Chondrocyte (in vitro differentiated cells): ENCODE measurements around the gene GPC6. TPM values are rescaled to one million over a fixed set of nuclear protein-coding genes. Genes with fewer than 3 reads are reported as not detected.

Experiments used
- DNase-seq: peaks from one replicate; pipeline ENCODE4 v3.0.0; 2021; ENCODE audit warnings: mixed read lengths, low spot score
- H3K27ac Mint-ChIP-seq: one replicate; pipeline ENCODE4 v1.8.0; 2021; ENCODE audit warnings: mild to moderate bottlenecking, moderate library complexity, mixed read lengths; ENCODE audit not compliant: unreplicated experiment
- H3K27me3 Mint-ChIP-seq: 2 replicates; pipeline ENCODE4 v1.8.0; 2021; ENCODE audit warnings: low read depth, mixed read lengths
- H3K36me3 Mint-ChIP-seq: 2 replicates; pipeline ENCODE4 v1.8.0; 2021; ENCODE audit warnings: low read depth, mixed read lengths
- H3K4me1 Mint-ChIP-seq: 2 replicates; pipeline ENCODE4 v1.8.0; 2021; ENCODE audit warnings: low read depth, mild to moderate bottlenecking, mixed read lengths
- H3K4me3 Mint-ChIP-seq: one replicate; pipeline ENCODE4 v1.8.0; 2021; ENCODE audit warnings: mild to moderate bottlenecking, moderate library complexity, mixed read lengths; ENCODE audit not compliant: unreplicated experiment
- H3K9me3 Mint-ChIP-seq: 2 replicates; pipeline ENCODE4 v1.8.0; 2021; ENCODE audit warnings: low read depth, mixed read lengths
- CTCF ChIP-seq: fragments of 200-600 bp; sonication (generic); IDR thresholded peaks from 2 replicates; pipeline ENCODE4 v1.5.0; 2021; ENCODE audit warnings: antibody characterized with exemption, mild to moderate bottlenecking, moderate library complexity
- total RNA-seq: library from RNA; stranded (reverse); gene quantifications from 3 replicates; pipeline ENCODE4 v1.2.1, GENCODE V29; 2021

The GPC6 gene
- total RNA-seq, 1 donor from 2014 or later = 76.1 TPM

- Mint-ChIP-seq H3K9me3 (peaks cover 12% of the 10 kb centered on the region), H3K27ac (peak overlapping the region; percentile 65), H3K4me3 (no peak overlapping the region), H3K27me3 (no peaks in the 10 kb centered on the region), H3K4me1 (peaks cover 71% of the 10 kb centered on the region), H3K36me3 (peaks cover 2% of the 10 kb centered on the region)
- no peak for DNase-seq
- no peak for TF ChIP-seq CTCF
These were observed 1005.7 kb downstream of the GPC6 start for GRCh38 chr13:94232161-94232950.

GRCh38 chr13:94232956-94233355 is 1006.3 kb downstream of the GPC6 start:
- Mint-ChIP-seq H3K27ac (peak overlapping the region; percentile 92), H3K9me3 (peaks cover 12% of the 10 kb centered on the region), H3K4me3 (no peak overlapping the region), H3K4me1 (peaks cover 71% of the 10 kb centered on the region), H3K36me3 (peaks cover 4% of the 10 kb centered on the region), H3K27me3 (no peaks in the 10 kb centered on the region)
- TF ChIP-seq CTCF = no peak
- no peak for DNase-seq

DNA sequence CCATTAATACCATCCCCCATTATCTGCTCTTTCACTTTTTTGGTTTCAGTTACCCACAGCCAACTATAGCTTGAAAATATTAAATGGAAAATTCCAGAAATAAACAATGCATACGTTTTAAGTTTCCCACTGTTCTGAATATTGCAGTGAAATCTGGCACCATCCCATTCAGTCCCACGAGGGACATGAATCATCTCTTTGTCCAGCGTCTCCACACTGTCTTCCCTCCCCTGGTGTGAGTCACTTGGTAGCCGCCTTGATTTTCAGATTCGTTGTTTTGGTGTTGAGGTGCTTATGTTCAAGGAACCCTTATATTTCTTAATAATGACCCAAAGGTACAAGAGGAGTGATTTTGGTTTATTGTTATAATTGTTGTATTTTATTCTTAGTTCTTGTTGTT is 1006.8 kb downstream of the GPC6 start:
- H3K4me1 Mint-ChIP-seq = peaks cover 70% of the 10 kb centered on the region
- peaks cover 4% of the 10 kb centered on the region for H3K36me3 Mint-ChIP-seq
- H3K27me3 Mint-ChIP-seq = no peaks in the 10 kb centered on the region
- H3K27ac Mint-ChIP-seq = peak overlapping the region; percentile 92
- H3K4me3 Mint-ChIP-seq = peak overlapping the region; percentile 4
- DNase-seq = no peak
- peaks cover 12% of the 10 kb centered on the region for H3K9me3 Mint-ChIP-seq
- TF ChIP-seq CTCF = no peak

DNA sequence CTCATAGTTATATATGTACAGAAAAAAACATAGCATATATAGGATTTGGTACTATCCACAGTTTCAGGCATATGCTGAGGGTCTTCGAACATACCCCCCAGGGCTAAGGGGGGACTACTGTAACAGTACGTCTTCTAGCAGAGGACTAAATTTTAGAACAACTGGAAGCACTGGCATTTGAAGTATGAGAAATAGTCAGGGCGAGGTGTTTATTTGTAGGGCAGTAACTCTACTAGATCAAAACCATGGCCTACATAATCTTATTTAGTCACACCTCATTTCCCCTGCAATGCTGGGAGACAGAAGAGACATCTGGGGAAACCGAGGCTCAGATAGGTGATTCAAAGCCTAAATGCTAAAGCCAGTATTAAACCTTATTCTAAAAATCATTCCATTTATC is 1007.2 kb downstream of the GPC6 start:
- H3K9me3 Mint-ChIP-seq = peaks cover 8% of the 10 kb centered on the region
- no peak for DNase-seq

DNA sequence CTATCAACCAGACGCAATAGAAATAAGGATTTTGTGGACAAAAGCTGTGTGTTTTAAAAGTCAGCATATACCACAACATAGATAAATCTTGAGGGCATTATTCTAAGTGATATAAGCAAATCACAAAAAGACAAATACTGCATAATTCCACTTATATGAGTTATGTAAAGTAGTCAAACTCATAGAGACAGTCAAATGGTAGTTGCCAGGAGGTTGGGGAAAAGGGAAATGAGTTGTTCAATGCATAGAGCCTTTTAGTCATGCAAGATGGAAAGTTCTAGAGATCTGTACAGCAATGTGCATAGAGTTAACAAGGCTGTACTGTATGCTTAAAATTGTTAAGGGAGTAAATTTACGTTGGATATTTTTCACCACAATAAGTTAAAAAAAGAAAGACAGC is 1008.1 kb downstream of the GPC6 start:
- Mint-ChIP-seq H3K36me3 (peaks cover 4% of the 10 kb centered on the region), H3K27me3 (no peaks in the 10 kb centered on the region), H3K4me1 (peaks cover 74% of the 10 kb centered on the region), H3K9me3 (peaks cover 4% of the 10 kb centered on the region), H3K4me3 (no peak overlapping the region), H3K27ac (peak overlapping the region; percentile 19)
- TF ChIP-seq CTCF = no peak
- no peak for DNase-seq

More for the DNA sequence above, 1007.2 kb downstream of the GPC6 start:
- H3K27me3 Mint-ChIP-seq = no peaks in the 10 kb centered on the region
- TF ChIP-seq CTCF = no peak
- H3K36me3 Mint-ChIP-seq = peaks cover 4% of the 10 kb centered on the region
- H3K4me1 Mint-ChIP-seq = peaks cover 70% of the 10 kb centered on the region
- H3K4me3 Mint-ChIP-seq = no peak overlapping the region
- peak overlapping the region; percentile 92 for H3K27ac Mint-ChIP-seq
